Gastrocnemius medialis (tissue), 4 donors: Measurements from ENCODE around the gene TOP2B. TPM values are rescaled to one million over a fixed set of nuclear protein-coding genes. Genes with fewer than 3 reads are reported as not detected.

ENCODE experiments used
- ATAC-seq, 2 donors: fragments of 150-250 bp; one replicate each; pipeline ENCODE4 v1.9.1; 2016
- DNase-seq, 2 donors: peaks; one replicate each; pipeline ENCODE4 v3.0.0-alpha.2; 2019
- H3K27ac ChIP-seq, 4 donors: fragments of 200-600 bp; sonication (generic); 1 replicate in 1 of 4; 2 replicates in 3 of 4; pipeline ENCODE4 v1.5.1; 2016 to 2018; ENCODE audit warnings: mild to moderate bottlenecking in 2 of 4, moderate library complexity in 1 of 4
- H3K27me3 ChIP-seq, 3 donors: fragments of 200-600 bp; sonication (generic) in 2 of 3; 1 replicate in 1 of 3; 2 replicates in 2 of 3; pipeline versions ENCODE4 v1.5.1 to v1.6.0; 2016 to 2019; ENCODE audit warnings: mild to moderate bottlenecking in 1 of 3, moderate library complexity in 1 of 3
- H3K36me3 ChIP-seq, 2 donors: fragments of 200-600 bp; sonication (generic) in 1 of 2; one replicate each; pipeline ENCODE4 v1.5.1; 2017 to 2018
- H3K4me1 ChIP-seq, 2 donors: fragments of 200-600 bp; sonication (generic) in 1 of 2; one replicate each; pipeline ENCODE4 v1.5.1; 2016 to 2017; ENCODE audit warnings: mild to moderate bottlenecking in 2 of 2
- H3K4me3 ChIP-seq, 4 donors: fragments of 200-600 bp; sonication (generic) in 3 of 4; 1 replicate in 1 of 4; 2 replicates in 3 of 4; pipeline ENCODE4 v1.5.1; 2016 to 2019; ENCODE audit warnings: mild to moderate bottlenecking in 2 of 4
- H3K9me3 ChIP-seq, 3 donors: fragments of 200-600 bp; sonication (generic) in 2 of 3; 1 replicate in 1 of 3; 2 replicates in 2 of 3; pipeline ENCODE4 v1.5.1; 2016 to 2019
- POLR2A ChIP-seq, 2 donors: fragments of 450-650 bp; IDR thresholded peaks; one replicate each; pipeline ENCODE4 v1.6.1; 2017; ENCODE audit warnings: antibody characterized with exemption in 2 of 2, mild to moderate bottlenecking in 2 of 2, moderate library complexity in 2 of 2
- in situ Hi-C, 4 donors: fragments of 200-750 bp; cut with MboI; loops; one replicate each; pipeline versions ENCODE4 v1.15.0 to v1.8.0; 2017; ENCODE audit warnings: low sequenced_read_pairs in 4 of 4
- intact Hi-C: fragments of 100-400 bp; cut with DNase I; formaldehyde crosslinking; loops from one replicate; pipeline ENCODE4 v1.15.1; 2023; ENCODE audit warnings: low total_unique reads
- total RNA-seq, 4 donors: library from RNA; depleted of rRNA; stranded (reverse); fragments of >200 nt; gene quantifications; one replicate each; pipeline versions ENCODE4 v1.1.0 to v1.2.3, GENCODE V29; 2016
- TF ChIP-seq, protein P1 (sequence below), 5 experiments: fragments of 450-650 bp in 3 of 5; fragments of 200-600 bp in 2 of 5; sonication (generic) in 2 of 5; IDR thresholded peaks in 4 of 5; conservative IDR thresholded peaks in 1 of 5; 1 replicate in 4 of 5; 2 replicates in 1 of 5; pipeline ENCODE4 v1.5.1; 2016 to 2019; ENCODE audit warnings: antibody characterized with exemption in 5 of 5, mild to moderate bottlenecking in 3 of 5, moderate library complexity in 3 of 5

TOP2B gene
- total RNA-seq, 4 donors from 2014 or later: 56.1 to 81.5 (median 64.7) TPM

GRCh38 chr3:25635038-25635437 lies 29.7 kb downstream of the TOP2B start:
- no peak for TF ChIP-seq POLR2A (IDR thresholded peaks at IDR 0.05)

GRCh38 chr3:25633919-25634318 lies 30.8 kb downstream of the TOP2B start:
- Histone ChIP-seq H3K27ac (no peak overlapping the region), H3K27me3 (no peaks in the 10 kb centered on the region), H3K4me3 (no peak overlapping the region), H3K9me3 (no peaks in the 10 kb centered on the region), H3K4me1 (no peaks in the 10 kb centered on the region), H3K36me3 (peaks cover 2 to 55% of the 10 kb centered on the region in 2 donors)
- ATAC-seq: no peak
- in situ Hi-C loops (loop anchor here in 2 of 4 donors (25.0 kb wide), 1 partner anchor 1078 kb away; no protein-coding TSS in a partner anchor), intact Hi-C loops (no loop called here)
- no peak for DNase-seq
- TF ChIP-seq POLR2A (IDR thresholded peaks at IDR 0.05): no peak
- TF ChIP-seq, protein P1, sequence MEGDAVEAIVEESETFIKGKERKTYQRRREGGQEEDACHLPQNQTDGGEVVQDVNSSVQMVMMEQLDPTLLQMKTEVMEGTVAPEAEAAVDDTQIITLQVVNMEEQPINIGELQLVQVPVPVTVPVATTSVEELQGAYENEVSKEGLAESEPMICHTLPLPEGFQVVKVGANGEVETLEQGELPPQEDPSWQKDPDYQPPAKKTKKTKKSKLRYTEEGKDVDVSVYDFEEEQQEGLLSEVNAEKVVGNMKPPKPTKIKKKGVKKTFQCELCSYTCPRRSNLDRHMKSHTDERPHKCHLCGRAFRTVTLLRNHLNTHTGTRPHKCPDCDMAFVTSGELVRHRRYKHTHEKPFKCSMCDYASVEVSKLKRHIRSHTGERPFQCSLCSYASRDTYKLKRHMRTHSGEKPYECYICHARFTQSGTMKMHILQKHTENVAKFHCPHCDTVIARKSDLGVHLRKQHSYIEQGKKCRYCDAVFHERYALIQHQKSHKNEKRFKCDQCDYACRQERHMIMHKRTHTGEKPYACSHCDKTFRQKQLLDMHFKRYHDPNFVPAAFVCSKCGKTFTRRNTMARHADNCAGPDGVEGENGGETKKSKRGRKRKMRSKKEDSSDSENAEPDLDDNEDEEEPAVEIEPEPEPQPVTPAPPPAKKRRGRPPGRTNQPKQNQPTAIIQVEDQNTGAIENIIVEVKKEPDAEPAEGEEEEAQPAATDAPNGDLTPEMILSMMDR (IDR thresholded peaks at IDR 0.05 in 4 of 5, conservative IDR thresholded peaks at IDR 0.05 in 1 of 5): no peak

More at GRCh38 chr3:25635038-25635437, 29.7 kb downstream of the TOP2B start:
- ATAC-seq (no peak), DNase-seq (no peak)
- no peak overlapping the region for H3K4me3 ChIP-seq
- in situ Hi-C loops: loop anchor here in 2 of 4 donors (25.0 kb wide), 1 partner anchor 1077 kb away; no protein-coding TSS in a partner anchor
- no peak overlapping the region for H3K27ac ChIP-seq
- intact Hi-C loops: no loop called here
- peaks cover 2 to 45% of the 10 kb centered on the region in 2 donors for H3K36me3 ChIP-seq
- no peaks in the 10 kb centered on the region for H3K27me3 ChIP-seq
- H3K9me3 ChIP-seq: no peaks in the 10 kb centered on the region
- no peaks in the 10 kb centered on the region for H3K4me1 ChIP-seq

DNA sequence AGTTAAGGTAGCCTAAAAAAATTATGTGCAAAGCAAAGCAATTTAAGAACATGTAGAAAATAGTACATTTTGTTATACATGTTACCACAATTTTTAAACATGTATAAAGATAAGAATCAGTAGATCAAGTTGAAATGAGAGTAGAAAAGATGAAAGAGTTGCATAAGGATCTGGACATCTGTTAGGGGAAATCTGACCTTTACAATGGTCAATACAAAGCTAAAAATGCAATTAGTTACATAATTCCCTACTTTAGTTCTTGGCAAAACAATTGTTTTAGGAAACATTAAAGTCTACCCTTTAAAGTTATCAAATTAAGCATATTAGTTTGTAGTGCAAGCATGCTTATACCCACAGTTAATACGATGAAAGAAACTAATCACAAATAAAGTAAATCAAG lies 32.7 kb downstream of the TOP2B start:
- DNase-seq (no peak), ATAC-seq (no peak)
- H3K4me3 ChIP-seq: no peak overlapping the region
- TF ChIP-seq, protein P1 (IDR thresholded peaks at IDR 0.05 in 4 of 5, conservative IDR thresholded peaks at IDR 0.05 in 1 of 5): no peak
- no peak overlapping the region for H3K27ac ChIP-seq
- H3K9me3 ChIP-seq: no peaks in the 10 kb centered on the region
- intact Hi-C loops (no loop called here), in situ Hi-C loops (loop anchor here in 2 of 4 donors (25.0 kb wide), 1 partner anchor 1080 kb away; no protein-coding TSS in a partner anchor)
- H3K4me1 ChIP-seq: no peaks in the 10 kb centered on the region
- H3K27me3 ChIP-seq: no peaks in the 10 kb centered on the region
- peaks cover 5 to 75% of the 10 kb centered on the region in 2 donors for H3K36me3 ChIP-seq

DNA sequence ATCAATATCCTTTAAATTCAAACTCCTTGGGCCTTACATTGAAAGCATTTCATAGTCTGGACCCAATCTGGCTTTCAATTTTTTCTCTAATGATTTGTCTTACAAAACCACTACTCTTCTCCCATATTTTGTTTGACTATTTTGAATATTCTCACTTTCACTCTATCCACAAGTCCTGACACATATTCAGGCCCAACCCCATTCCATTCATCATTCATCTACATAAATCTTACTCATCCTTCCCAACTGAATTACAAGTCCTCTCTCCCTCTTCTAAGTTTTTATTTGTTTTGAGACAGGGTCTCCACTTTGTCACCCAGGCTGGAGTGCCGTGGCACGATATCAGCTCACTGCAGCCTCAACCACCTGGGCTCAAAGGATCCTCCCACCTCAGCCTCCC lies 43.6 kb downstream of the TOP2B start:
- Histone ChIP-seq H3K27me3 (no peaks in the 10 kb centered on the region), H3K27ac (no peak overlapping the region), H3K4me1 (no peaks in the 10 kb centered on the region), H3K4me3 (no peak overlapping the region), H3K9me3 (no peaks in the 10 kb centered on the region), H3K36me3 (peaks cover 0 to 89% of the 10 kb centered on the region in 2 donors)
- TF ChIP-seq POLR2A (IDR thresholded peaks at IDR 0.05): no peak
- TF ChIP-seq, protein P1 (IDR thresholded peaks at IDR 0.05 in 4 of 5, conservative IDR thresholded peaks at IDR 0.05 in 1 of 5): no peak
- DNase-seq (no peak), ATAC-seq (no peak)
- in situ Hi-C loops (loop anchor here in 1 of 4 donors (10.0 kb wide), 1 partner anchor 114 kb away; no protein-coding TSS in a partner anchor), intact Hi-C loops (loop anchor here (10.0 kb wide), 1 partner anchor 114 kb away; no protein-coding TSS in a partner anchor)

GRCh38 chr3:25620493-25620892 lies 44.2 kb downstream of the TOP2B start:
- in situ Hi-C loops: loop anchor here in 1 of 4 donors (10.0 kb wide), 1 partner anchor 114 kb away; no protein-coding TSS in a partner anchor
- no peaks in the 10 kb centered on the region for H3K9me3 ChIP-seq
- no peaks in the 10 kb centered on the region for H3K27me3 ChIP-seq
- peaks cover 0 to 92% of the 10 kb centered on the region in 2 donors for H3K36me3 ChIP-seq
- H3K4me3 ChIP-seq: no peak overlapping the region
- H3K4me1 ChIP-seq: no peaks in the 10 kb centered on the region
- TF ChIP-seq POLR2A (IDR thresholded peaks at IDR 0.05): no peak
- TF ChIP-seq, protein P1 (IDR thresholded peaks at IDR 0.05 in 4 of 5, conservative IDR thresholded peaks at IDR 0.05 in 1 of 5): no peak
- no peak for DNase-seq
- H3K27ac ChIP-seq: no peak overlapping the region
- ATAC-seq: no peak
- intact Hi-C loops: loop anchor here (10.0 kb wide), 1 partner anchor 114 kb away; no protein-coding TSS in a partner anchor
